MV-4-11 (cell line): ENCODE data around the gene NID1.
"Not testable (repeated sequence)": the region's sequence is repeated elsewhere in the genome, so short reads cannot be mapped to it uniquely, and the experiment has no call there.

ENCODE experiments used
- DNase-seq: peaks from one replicate; lab custom pipeline; 2025; lab: John Stamatoyannopoulos, UW

The NID1 gene

GRCh38 chr1:236030534-236030933 lies 34.4 kb downstream of the NID1 start:
- DNase-seq = no peak

- DNase-seq = no peak
Observed at GRCh38 chr1:236029428-236029940, 35.4 kb downstream of the NID1 start.

- DNase-seq = peak; percentile 78
Observed at GRCh38 chr1:236027104-236027503, 37.8 kb downstream of the NID1 start.

- DNase-seq = no peak
Observed at GRCh38 chr1:236025836-236026235, 39.1 kb downstream of the NID1 start.

- peak; percentile 73 for DNase-seq
Observed at GRCh38 chr1:236024641-236025040, 40.2 kb downstream of the NID1 start.

GRCh38 chr1:236023926-236024565 lies 40.8 kb downstream of the NID1 start:
- no peak for DNase-seq

GRCh38 chr1:236021424-236022135 lies 43.3 kb downstream of the NID1 start:
- DNase-seq = no peak

GRCh38 chr1:236020359-236021219 lies 44.3 kb downstream of the NID1 start:
- DNase-seq = peak; percentile 47

GRCh38 chr1:236018885-236019453 lies 45.9 kb downstream of the NID1 start:
- no peak for DNase-seq

- no peak for DNase-seq
Observed at GRCh38 chr1:236016782-236017400, 48.0 kb downstream of the NID1 start.

GRCh38 chr1:236016083-236016482 lies 48.8 kb downstream of the NID1 start:
- peak; percentile 9 for DNase-seq

- no peak for DNase-seq
Observed at GRCh38 chr1:236015539-236015938, 49.4 kb downstream of the NID1 start.

- DNase-seq = no peak
Observed at GRCh38 chr1:236013330-236013729, 51.6 kb downstream of the NID1 start.

GRCh38 chr1:236011641-236012040 lies 53.2 kb downstream of the NID1 start:
- DNase-seq = no peak

- no peak for DNase-seq
Observed at GRCh38 chr1:236010443-236010842, 54.4 kb downstream of the NID1 start.

GRCh38 chr1:236009857-236010256 lies 55.0 kb downstream of the NID1 start:
- DNase-seq = no peak

- DNase-seq = no peak
Observed at GRCh38 chr1:236009191-236009590, 55.7 kb downstream of the NID1 start.

- DNase-seq = no peak
Observed at GRCh38 chr1:236007781-236008180, 57.1 kb downstream of the NID1 start.

GRCh38 chr1:236003058-236003457 lies 61.8 kb downstream of the NID1 start:
- not testable (repeated sequence) for DNase-seq

- DNase-seq = no peak
Observed at GRCh38 chr1:236002572-236002971, 62.3 kb downstream of the NID1 start.

GRCh38 chr1:236002025-236002390 lies 62.9 kb downstream of the NID1 start:
- no peak for DNase-seq

GRCh38 chr1:236000781-236001180 lies 64.1 kb downstream of the NID1 start:
- DNase-seq = no peak
